Raji (cell line): ENCODE results near the gene SOWAHC.

Experiments used
- POLR2A ChIP-seq: IDR thresholded peaks from 2 replicates; pipeline ENCODE4 v1.6.1; 2011; ENCODE audit warnings: low read depth, low read length, control low read depth; ENCODE audit not compliant: insufficient read depth

The SOWAHC gene

GRCh38 chr2:109633284-109633961, 19.3 kb downstream of the SOWAHC start:
- no peak for TF ChIP-seq POLR2A

GRCh38 chr2:109635426-109636304, 21.5 kb downstream of the SOWAHC start:
- no peak for TF ChIP-seq POLR2A

DNA sequence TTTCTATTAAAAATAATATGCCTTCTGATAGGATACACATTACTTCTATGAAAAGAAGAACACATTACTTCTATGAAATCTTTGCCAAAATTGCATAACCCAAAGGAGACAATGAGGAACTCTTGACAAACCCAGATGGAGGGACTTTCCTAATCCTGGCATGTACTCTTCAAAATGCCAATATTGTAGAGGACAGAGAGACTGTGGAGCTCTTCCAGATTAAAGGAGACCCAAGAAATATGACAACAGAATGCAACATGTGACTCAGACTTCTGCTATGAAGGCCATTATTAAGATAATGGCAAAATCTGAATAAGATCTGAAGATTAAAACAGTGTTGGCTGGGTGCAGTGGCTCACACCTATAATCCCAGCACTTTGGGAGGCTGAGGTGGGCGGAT, 22.2 kb downstream of the SOWAHC start:
- TF ChIP-seq POLR2A = no peak

- TF ChIP-seq POLR2A = no peak
These were observed 23.8 kb downstream of the SOWAHC start for GRCh38 chr2:109637749-109638570.

GRCh38 chr2:109638795-109639194, 24.6 kb downstream of the SOWAHC start:
- TF ChIP-seq POLR2A = no peak

- TF ChIP-seq POLR2A = no peak
These were observed 30.6 kb downstream of the SOWAHC start for GRCh38 chr2:109644571-109645275.

- no peak for TF ChIP-seq POLR2A
These were observed 31.4 kb downstream of the SOWAHC start for GRCh38 chr2:109645412-109646184.

DNA sequence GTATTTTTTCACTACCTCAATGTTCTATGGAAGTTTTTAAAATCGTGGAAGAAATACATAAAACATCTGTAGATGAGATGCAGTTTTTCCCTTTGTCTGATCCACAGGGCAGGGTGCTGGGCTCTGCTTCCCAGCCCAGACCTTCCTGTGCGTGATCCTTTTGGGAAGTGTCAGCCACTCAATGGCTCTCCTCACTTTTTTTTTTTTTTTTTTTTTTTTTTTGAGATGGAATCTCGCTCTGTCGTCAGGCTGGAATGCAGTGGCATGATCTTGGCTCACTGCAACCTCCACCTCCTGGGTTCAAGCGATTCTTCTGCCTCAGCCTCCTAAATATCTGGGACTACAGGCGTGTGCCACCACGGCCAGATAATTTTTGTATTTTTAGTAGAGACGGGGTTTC, 32.8 kb downstream of the SOWAHC start:
- no peak for TF ChIP-seq POLR2A

GRCh38 chr2:109647636-109648035, 33.5 kb downstream of the SOWAHC start:
- TF ChIP-seq POLR2A = no peak

DNA sequence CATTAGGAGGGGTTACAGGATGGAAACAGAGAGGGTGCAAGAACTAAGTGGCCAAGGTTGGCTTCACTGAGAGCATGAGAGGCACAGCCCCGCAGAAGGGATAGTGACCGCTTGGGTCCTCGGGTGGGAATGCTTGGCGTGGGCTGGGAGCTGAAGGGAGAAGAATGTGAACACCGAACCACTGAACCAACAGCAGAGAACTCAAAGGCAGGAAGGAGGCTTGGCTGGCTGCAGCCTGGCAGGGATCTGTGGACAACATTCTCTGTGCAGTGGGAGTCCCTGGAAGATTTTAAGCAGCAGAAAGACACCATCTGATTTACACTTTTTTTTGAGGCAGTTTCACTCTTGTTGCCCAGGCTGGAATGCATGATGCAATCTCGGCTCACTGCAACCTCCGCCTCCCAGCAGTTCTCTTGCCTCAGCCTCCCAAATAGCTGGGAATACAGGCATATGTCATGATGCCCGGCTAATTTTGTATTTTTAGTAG, 33.9 kb downstream of the SOWAHC start:
- no peak for TF ChIP-seq POLR2A

DNA sequence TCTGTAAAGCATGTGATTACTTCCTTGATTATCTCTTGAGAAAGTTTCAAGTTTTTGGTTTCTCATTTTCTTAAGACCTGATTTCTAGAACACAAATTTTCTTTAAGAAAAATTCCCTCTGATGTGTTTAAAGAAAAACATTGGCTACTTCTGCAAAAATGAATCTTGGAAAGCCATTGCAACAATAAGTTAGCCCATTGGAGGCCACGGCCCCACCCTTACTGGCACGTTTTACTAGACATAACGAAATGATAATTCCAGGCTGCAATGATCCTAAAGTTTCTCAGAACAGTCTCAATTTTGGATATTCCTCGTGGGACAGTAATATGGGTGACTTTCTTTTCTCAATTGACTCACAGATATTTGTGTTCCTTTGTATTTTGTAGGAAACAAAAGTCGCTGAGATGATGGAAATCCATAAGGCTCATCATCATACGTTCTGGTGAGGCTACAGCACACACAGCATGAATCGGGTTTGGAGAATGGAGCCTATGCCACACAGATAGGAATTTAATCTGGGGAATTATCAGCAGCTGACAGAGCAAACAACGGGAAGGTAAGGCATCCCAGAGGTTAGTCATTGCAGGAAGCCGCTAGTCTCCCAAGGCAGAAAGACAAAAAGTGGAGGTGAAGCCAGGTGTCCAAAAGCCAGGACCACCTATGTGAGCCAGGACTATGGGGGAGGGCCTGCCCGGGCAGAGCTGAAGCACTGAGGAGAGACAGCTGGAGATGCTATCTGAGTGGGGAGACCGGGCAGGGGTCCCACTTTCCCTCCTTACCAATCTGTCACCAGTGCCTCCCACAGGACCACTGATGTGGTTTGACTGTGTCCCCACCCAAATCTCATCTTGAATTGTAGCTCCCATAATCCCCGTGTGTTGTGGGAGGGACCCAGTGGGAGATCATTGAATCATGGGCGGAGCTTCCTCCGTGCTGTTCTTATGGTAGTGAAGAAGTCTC, 35.9 kb downstream of the SOWAHC start:
- no peak for TF ChIP-seq POLR2A

GRCh38 chr2:109654326-109655050, 40.3 kb downstream of the SOWAHC start:
- TF ChIP-seq POLR2A = no peak

GRCh38 chr2:109655287-109655686, 41.1 kb downstream of the SOWAHC start:
- TF ChIP-seq POLR2A = no peak
